Upper lobe of left lung (tissue), 4 donors: ENCODE measurements around the gene F2RL3.

Experiments
- EP300 ChIP-seq, 4 donors: sonication (generic); formaldehyde crosslinking; IDR thresholded peaks; one replicate each; pipeline ENCODE4 v1.5.1; 2017; ENCODE audit warnings: antibody characterized with exemption in 4 of 4, control low read depth in 2 of 4
- POLR2AphosphoS5 ChIP-seq, 2 donors: sonication (generic); formaldehyde crosslinking; IDR thresholded peaks; one replicate each; pipeline ENCODE4 v1.5.1; 2017; ENCODE audit warnings: antibody characterized with exemption in 2 of 2
- TF ChIP-seq, protein P1 (sequence below), 6 experiments: fragments of 450-650 bp in 4 of 6; fragments of 200-600 bp in 2 of 6; sonication (generic) in 2 of 6; IDR thresholded peaks; one replicate each; pipeline ENCODE4 v1.5.1; 2016 to 2019; ENCODE audit warnings: antibody characterized with exemption in 6 of 6

GRCh38 chr19:16899566-16900075 is 10.8 kb downstream of the F2RL3 start:
- TF ChIP-seq EP300 (IDR thresholded peaks at IDR 0.05) = no peak
- TF ChIP-seq, protein P1, sequence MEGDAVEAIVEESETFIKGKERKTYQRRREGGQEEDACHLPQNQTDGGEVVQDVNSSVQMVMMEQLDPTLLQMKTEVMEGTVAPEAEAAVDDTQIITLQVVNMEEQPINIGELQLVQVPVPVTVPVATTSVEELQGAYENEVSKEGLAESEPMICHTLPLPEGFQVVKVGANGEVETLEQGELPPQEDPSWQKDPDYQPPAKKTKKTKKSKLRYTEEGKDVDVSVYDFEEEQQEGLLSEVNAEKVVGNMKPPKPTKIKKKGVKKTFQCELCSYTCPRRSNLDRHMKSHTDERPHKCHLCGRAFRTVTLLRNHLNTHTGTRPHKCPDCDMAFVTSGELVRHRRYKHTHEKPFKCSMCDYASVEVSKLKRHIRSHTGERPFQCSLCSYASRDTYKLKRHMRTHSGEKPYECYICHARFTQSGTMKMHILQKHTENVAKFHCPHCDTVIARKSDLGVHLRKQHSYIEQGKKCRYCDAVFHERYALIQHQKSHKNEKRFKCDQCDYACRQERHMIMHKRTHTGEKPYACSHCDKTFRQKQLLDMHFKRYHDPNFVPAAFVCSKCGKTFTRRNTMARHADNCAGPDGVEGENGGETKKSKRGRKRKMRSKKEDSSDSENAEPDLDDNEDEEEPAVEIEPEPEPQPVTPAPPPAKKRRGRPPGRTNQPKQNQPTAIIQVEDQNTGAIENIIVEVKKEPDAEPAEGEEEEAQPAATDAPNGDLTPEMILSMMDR (IDR thresholded peaks at IDR 0.05) = peak in 4 of 6 experiments; percentile 22 to 39 (median 34)
- no peak for TF ChIP-seq POLR2AphosphoS5 (IDR thresholded peaks at IDR 0.05)
